Stimulated activated CD4-positive, alpha-beta T cell treated with anti-CD3 and anti-CD28 coated beads, Interleukin-12 subunit alpha, Interleukin-12 subunit beta, amount 100 ng/mL, for 48 hours (primary cell): Measurements from ENCODE around the gene ZPBP.
A peak's percentile ranks its signal among the peaks of the same experiment; 100 is the strongest.

Source experiments
- DNase-seq, 3 donors: peaks; one replicate each; pipeline ENCODE4 v3.0.0-alpha.2; 2020; ENCODE audit warnings: low read depth in 2 of 3, low spot score in 1 of 3

Gene ZPBP

DNA sequence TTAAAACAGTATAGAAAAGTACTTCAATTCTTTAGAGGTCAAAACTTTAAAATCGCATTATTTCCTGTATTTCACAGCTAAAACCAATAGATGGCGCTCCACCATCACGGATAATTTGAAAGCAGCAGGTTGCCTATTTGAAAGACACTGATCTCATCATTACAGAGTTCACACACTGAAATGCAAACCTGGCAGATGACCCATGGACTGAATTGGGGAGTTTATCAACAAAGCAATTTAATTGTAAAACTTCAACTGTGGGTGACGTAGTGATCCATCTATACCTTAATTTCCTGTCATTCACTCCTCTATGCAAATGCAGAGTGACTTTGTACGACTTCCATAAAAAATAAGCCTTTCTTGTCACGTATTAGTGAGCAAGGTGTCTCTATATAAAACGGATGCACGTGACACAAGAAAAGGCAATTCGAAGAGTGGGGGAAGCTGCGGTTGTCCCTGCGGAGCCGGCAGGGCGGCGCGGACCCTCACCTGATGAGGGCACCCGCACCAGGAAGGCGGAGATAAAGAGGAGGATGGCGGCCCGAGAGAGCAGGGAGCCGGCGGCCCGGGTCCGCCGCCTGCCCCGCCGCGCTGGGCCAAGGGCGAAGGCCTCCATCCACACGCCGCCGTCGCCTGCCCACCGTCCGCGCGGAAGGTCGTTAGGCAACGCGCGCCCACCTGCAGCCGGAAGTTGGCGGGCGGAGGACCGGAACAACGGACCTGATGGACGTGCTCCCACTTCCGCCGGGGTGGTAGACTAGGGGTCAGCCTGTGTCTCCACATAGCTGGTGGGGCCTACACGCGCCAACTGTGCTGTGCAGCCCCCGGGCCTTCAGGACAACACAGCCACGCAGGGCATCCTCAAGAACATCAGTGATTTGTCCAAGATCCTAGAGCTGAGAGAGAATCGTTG is at the start of gene ZPBP:
ZPBP (minus strand) TSS at position 668 of the 913 bp plus-strand sequence; CDS start at position 616, 52 bp downstream.
- peak; percentile 32 to 60 (median 49) for DNase-seq

GRCh38 chr7:50142425-50143017 is 49.5 kb upstream of the ZPBP start:
- DNase-seq, result no peak

DNA sequence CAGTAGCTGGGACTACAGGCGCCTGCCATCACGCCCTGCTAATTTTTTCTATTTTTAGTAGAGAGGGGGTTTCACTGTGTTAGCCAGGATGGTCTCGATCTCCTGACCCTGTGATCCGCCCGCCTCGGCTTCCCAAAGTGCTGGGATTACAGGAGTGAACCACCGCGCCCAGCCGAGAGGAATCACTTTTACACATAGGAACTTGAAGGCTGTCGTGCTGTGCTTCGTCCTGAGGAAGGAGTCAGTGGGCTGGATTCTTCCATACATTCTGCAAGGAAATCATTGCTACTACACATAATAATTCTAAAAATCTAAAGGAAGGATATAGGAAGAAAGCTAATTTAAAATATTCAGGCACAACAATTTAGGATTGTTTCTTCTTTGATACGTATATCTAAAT is 48.8 kb upstream of the ZPBP start:
- DNase-seq, result no peak

GRCh38 chr7:50141131-50141530 is 48.1 kb upstream of the ZPBP start:
- no peak for DNase-seq

DNA sequence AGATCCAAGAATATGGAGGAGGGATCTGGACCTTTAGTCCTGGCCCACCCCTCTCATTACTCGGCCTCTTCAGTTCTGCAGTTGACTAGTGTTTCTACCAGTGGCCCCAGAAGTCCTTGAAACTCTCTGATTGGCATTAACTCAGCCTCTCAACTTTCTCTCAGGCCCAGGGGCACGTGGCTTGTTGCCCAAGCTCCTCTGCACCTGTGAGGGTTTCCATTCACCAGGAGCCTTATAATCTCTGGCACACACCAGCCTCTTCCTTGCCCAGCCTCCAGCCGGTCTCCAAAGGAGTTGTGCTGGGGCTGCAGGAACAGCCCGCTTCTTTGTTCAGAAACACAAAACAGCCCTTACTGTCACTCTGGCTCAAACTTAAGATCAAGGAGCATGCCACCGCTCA is 47.6 kb upstream of the ZPBP start:
- DNase-seq, result no peak

GRCh38 chr7:50138101-50138500 is 45.1 kb upstream of the ZPBP start:
- DNase-seq, result no peak

- no peak for DNase-seq
Observed at GRCh38 chr7:50125766-50126165, 32.7 kb upstream of the ZPBP start.

GRCh38 chr7:50121286-50121685 is 28.2 kb upstream of the ZPBP start:
- DNase-seq, result no peak

DNA sequence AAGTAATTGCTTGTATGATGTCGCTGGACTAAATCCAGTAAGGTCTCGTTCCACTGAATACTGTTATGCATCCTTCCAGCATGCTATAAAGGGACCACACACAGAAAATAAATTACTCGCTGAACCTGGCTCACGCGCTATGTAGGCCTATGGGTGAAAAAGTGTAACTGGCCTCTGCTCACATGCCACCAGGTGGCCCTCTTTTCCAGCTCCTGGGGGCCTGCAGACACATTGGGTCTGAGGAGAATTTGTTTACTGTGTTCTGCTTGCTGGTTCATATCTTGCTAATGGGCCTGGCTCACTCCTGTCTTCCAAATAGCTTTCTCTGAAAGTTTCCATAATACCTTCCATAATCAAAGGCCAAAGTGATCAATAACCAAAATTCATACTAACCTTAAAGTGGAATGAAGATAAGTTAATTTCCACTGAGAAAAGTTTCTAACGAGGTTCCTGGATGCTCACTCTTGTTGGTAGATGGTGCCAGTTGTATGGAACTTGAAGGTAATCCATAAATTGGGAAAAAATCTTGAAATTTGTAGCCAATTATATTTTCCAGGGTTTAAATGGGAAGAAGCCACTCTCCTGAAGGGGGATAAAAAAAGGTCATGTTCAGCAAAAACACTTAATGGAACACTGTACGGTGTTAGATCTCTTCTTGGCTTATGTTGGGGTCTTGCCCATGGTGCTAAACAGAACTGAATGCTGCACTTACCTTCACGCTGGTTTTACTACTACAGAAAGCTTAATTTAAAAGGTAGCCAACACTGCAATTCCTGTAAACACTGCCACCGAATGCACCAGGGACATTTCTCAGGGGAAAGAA is 27.0 kb upstream of the ZPBP start:
- DNase-seq, result peak in 2 of 3 donors; percentile 9 to 19

DNA sequence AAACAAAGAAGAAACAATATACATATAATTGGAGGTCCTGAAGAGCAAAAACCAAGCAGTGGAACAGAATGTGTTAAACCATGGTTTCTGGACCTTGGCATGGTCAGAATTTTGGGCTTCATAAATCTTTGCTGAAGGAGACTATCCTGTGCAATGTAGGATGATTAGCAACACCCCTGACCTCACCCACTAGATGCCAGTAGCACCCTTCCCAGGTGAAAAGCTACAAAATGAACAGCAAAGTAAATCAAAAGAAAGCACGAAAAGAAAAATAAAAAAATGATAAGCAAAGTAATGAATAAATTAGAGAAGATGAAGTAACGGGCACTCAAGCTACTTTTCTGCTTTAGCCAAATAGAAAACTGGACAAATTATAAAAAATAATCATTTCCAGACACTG is 19.2 kb upstream of the ZPBP start:
- no peak for DNase-seq

DNA sequence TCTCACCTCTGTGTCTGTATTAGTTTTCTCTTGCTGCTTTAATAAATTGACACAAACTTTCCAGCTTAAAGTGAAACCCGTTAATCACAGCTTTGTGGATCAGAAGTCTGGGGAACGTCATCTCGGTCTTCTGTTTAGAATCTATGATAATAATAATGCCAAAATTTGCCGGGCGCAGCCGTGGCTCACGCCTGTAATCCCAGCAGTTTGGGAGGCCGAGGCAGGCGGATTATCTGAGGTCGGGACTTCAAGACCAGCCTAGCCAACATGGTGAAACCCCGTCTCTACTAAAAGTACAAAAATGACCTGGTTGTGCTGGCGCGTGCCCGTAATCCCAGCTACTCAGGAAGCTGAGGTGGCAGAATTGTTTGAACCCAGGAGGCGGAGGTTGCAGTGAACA is 8.8 kb upstream of the ZPBP start:
- no peak for DNase-seq

DNA sequence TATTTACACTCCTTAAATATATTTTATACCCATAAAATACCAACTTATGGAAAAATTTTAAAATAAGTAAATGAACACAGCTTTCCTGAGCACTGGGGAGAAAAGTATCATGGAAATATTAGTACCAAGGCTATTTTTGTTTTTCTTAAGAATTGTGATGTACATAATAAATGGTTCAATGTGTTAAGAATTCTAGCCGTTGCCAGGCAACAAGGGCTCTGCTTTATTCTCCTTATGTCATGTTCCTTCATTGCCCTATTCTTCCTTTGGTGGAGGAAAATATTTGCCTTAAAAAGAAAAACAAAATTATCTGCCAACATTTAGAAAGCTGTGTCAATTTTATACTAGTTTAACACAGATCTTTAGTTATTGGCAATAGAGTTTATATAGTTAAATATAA is 2.6 kb upstream of the ZPBP start:
- no peak for DNase-seq

DNA sequence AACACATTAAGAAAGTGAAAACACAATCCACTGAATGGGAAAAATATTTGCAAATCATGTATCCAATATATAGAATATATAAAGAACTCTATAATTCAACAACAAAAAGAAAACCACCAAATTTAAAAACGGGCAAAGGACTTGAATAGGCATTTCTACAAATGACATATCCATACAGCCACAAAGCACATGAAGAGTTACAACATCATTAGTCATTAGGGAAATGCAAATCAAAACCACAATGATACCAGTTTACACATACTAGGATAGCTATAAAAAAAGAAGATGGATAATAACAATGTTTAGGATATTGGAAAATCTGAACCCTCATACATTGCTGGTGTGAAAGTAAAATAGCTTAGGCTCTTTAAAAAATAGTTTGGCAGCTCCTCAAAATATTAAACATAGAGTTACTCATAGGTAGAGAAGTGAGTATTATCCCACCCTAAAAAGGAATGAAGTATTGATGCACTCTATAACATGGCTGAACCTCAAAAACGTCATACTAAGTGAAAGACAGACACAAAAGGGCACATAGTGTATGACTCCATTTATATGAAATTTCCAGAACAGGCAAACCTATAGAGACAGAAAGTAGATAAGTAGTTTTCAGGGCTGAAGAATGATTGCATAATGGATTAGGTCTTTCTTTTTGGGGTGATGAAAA is 4.5 kb downstream of the ZPBP start:
- DNase-seq, result no peak

GRCh38 chr7:50085344-50085743 is 7.7 kb downstream of the ZPBP start:
- DNase-seq, result no peak

DNA sequence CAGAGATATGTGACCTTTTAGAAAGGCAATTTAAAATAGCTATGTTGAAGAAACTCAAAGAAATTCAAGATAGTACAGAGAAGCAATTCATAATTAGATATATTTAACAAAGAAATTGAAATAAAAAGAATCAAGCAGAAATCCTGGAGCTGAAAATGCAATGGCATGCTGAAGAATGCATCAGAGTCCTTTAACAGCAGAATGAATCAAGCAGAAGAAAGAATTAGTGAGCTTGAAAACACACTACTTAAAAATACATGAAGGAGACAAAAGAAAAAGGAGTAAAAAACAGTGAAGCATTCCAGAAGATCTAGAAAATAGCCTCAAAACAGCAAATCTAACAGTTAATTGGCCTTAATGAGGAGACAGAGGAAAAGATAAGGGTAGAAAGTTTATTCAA is 20.0 kb downstream of the ZPBP start:
- DNase-seq, result no peak

- DNase-seq, result peak in 1 of 3 donors; percentile 12
Observed at GRCh38 chr7:50069613-50070012, 23.4 kb downstream of the ZPBP start.

DNA sequence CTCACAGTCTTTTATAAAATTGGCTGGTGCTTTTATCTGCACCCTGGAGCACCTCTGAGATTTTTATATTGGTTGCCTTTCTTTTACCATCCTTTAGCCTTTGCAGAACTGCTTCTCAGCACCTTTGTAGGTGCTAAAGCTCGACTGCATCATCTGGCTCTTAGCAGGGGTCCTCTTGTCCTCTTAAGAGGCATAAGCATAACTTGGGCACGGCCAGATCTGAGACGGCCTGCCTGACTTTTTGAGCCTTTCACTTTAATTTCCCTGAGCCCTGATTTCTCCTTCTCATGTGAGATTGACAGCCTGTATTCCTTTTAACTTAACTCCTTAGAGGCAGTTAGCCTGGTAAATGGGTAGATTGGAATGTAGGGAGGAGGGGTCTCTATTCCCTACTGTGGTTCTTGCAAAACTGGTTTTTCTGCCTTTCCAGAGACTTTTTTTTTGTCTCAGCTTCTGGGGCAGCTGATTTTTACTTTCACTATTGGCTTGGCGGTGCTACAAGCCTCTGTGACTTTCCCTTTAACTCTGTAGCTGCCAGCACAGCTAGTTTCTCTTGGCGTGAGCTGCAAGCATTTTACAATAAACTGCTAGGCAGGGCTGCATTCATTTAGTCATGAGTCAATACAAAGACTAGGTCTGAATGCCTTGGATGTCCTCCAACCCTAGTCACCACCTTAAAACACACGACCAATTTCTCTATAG is 24.0 kb downstream of the ZPBP start:
- peak in 1 of 3 donors; percentile 24 for DNase-seq

GRCh38 chr7:50068026-50068425 is 25.0 kb downstream of the ZPBP start:
- DNase-seq, result no peak

- no peak for DNase-seq
Observed at GRCh38 chr7:50062951-50063350, 30.1 kb downstream of the ZPBP start.

DNA sequence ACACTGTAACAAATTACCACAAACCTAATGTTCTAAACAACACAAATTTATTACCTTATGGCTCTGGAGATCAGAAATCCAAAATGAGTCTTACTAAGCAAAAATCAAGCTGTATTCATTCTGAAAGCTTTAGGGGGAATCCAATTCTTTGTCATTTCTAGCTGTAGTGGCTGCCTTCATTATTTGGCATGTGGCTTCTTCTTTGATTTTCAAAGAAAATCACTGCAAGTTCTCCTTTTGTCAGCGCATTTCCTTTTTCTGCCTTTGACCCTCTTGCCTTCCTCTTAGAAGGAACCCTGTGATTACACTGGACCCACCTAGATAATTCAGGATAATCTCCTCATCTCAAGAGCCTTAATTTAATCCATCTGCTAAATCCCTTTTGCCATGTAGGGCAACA is 36.9 kb downstream of the ZPBP start:
- DNase-seq, result no peak

- DNase-seq, result no peak
Observed at GRCh38 chr7:50047716-50048115, 45.3 kb downstream of the ZPBP start.
